H9 (cell line): Measurements from ENCODE around the gene ADAMTS15. TPM values are rescaled to one million over a fixed set of nuclear protein-coding genes. Genes with fewer than 3 reads are reported as not detected.

Experiments used
- DNase-seq: peaks from one replicate; pipeline ENCODE4 v3.0.0-alpha.2; 2017
- H2AFZ ChIP-seq: one replicate; pipeline ENCODE4 v1.6.1; 2013; ENCODE audit warnings: mild to moderate bottlenecking, low read length, control low read depth, moderate library complexity
- H2AK5ac ChIP-seq: 2 replicates; pipeline ENCODE4 v1.6.1; 2013; ENCODE audit warnings: low read length, control low read depth, mixed read lengths; ENCODE audit not compliant: insufficient read length
- H2BK120ac ChIP-seq: one replicate; pipeline ENCODE4 v1.6.1; 2013; ENCODE audit warnings: low read depth, mild to moderate bottlenecking, low read length, control low read depth, inconsistent platforms; ENCODE audit not compliant: poor library complexity, severe bottlenecking
- H2BK12ac ChIP-seq: 2 replicates; pipeline ENCODE4 v1.6.1; 2013; ENCODE audit warnings: low read length, control low read depth, mixed read lengths, low read depth; ENCODE audit not compliant: insufficient read length
- H2BK15ac ChIP-seq: 2 replicates; pipeline ENCODE4 v1.6.1; 2013; ENCODE audit warnings: low read depth, low read length, control low read depth
- H2BK20ac ChIP-seq: one replicate; pipeline ENCODE4 v1.6.1; 2013; ENCODE audit warnings: low read depth, mild to moderate bottlenecking, low read length, control low read depth, inconsistent platforms; ENCODE audit not compliant: poor library complexity, severe bottlenecking
- H2BK5ac ChIP-seq: 2 replicates; pipeline ENCODE4 v1.6.1; 2013; ENCODE audit warnings: low read length, control low read depth, mixed read lengths; ENCODE audit not compliant: insufficient read length
- H3K14ac ChIP-seq: 2 replicates; pipeline ENCODE4 v1.6.1; 2013; ENCODE audit warnings: low read length, control low read depth; ENCODE audit not compliant: insufficient read depth
- H3K18ac ChIP-seq: 2 replicates; pipeline ENCODE4 v1.6.1; 2013; ENCODE audit warnings: low read depth, mild to moderate bottlenecking, mixed read lengths, low read length, control low read depth; ENCODE audit not compliant: insufficient read length
- H3K23ac ChIP-seq: 2 replicates; pipeline ENCODE4 v1.6.1; 2013; ENCODE audit warnings: low read length, control low read depth, mixed read lengths, low read depth; ENCODE audit not compliant: insufficient read length
- H3K23me2 ChIP-seq: 2 replicates; pipeline ENCODE4 v1.6.1; 2013; ENCODE audit warnings: low read depth, mild to moderate bottlenecking, mixed read lengths, low read length, control low read depth; ENCODE audit not compliant: insufficient read length, poor library complexity, severe bottlenecking
- H3K27ac ChIP-seq: 2 replicates; pipeline ENCODE4 v1.5.1; 2013; ENCODE audit warnings: low read length, control low read depth, mixed read lengths, low read depth; ENCODE audit not compliant: insufficient read length
- H3K27me3 ChIP-seq: 2 replicates; pipeline ENCODE4 v1.6.1; 2013; ENCODE audit warnings: low read length, control low read depth, inconsistent platforms; ENCODE audit not compliant: insufficient read depth
- H3K4ac ChIP-seq: 2 replicates; pipeline ENCODE4 v1.6.1; 2013; ENCODE audit warnings: low read depth, mild to moderate bottlenecking, control low read depth, inconsistent platforms, low read length, moderate library complexity
- H3K4me1 ChIP-seq: 2 replicates; pipeline ENCODE4 v1.6.1; 2013; ENCODE audit warnings: low read length, control low read depth, inconsistent platforms; ENCODE audit not compliant: insufficient read depth
- H3K4me2 ChIP-seq: 2 replicates; pipeline ENCODE4 v1.6.1; 2013; ENCODE audit warnings: low read length, control low read depth, mixed read lengths; ENCODE audit not compliant: insufficient read length, insufficient read depth
- H3K56ac ChIP-seq: 2 replicates; pipeline ENCODE4 v1.6.1; 2013; ENCODE audit warnings: low read depth, mild to moderate bottlenecking, mixed read lengths, low read length, control low read depth; ENCODE audit not compliant: insufficient read length
- H3K79me1 ChIP-seq: 2 replicates; pipeline ENCODE4 v1.6.1; 2013; ENCODE audit warnings: low read depth, mild to moderate bottlenecking, moderate library complexity, low read length, control low read depth, inconsistent platforms; ENCODE audit not compliant: insufficient read depth, poor library complexity, severe bottlenecking
- H3K79me2 ChIP-seq: 2 replicates; pipeline ENCODE4 v1.6.1; 2013; ENCODE audit warnings: low read length, control low read depth, inconsistent platforms; ENCODE audit not compliant: insufficient read depth
- H3K9ac ChIP-seq: 2 replicates; pipeline ENCODE4 v1.6.1; 2013; ENCODE audit warnings: low read length, control low read depth, mixed read lengths; ENCODE audit not compliant: insufficient read length; ENCODE audit errors: extremely low read depth
- H3K9me3 ChIP-seq: one replicate; pipeline ENCODE4 v1.6.1; 2013; ENCODE audit warnings: low read depth, low read length, inconsistent platforms; ENCODE audit not compliant: control insufficient read depth
- H3T11ph ChIP-seq: one replicate; pipeline ENCODE4 v1.6.1; 2013; ENCODE audit warnings: mild to moderate bottlenecking, low read length, control low read depth, inconsistent platforms
- H4K20me1 ChIP-seq: one replicate; pipeline ENCODE4 v1.6.1; 2013; ENCODE audit not compliant: control insufficient read depth, insufficient read length, insufficient read depth
- H4K5ac ChIP-seq: 2 replicates; pipeline ENCODE4 v1.6.1; 2013; ENCODE audit warnings: low read depth, mild to moderate bottlenecking, mixed read lengths, low read length, control low read depth; ENCODE audit not compliant: insufficient read length
- H4K8ac ChIP-seq: replicated peaks from 2 replicates; pipeline ENCODE4 v1.6.1; 2013; ENCODE audit warnings: low read length, control low read depth, mixed read lengths, low read depth; ENCODE audit not compliant: insufficient read length
- H4K91ac ChIP-seq: 2 replicates; pipeline ENCODE4 v1.6.1; 2013; ENCODE audit warnings: low read depth, mild to moderate bottlenecking, moderate library complexity, mixed read lengths, low read length, control low read depth; ENCODE audit not compliant: insufficient read length
- H3K27ac Mint-ChIP-seq, 3 experiments: 2 replicates in 2 of 3; 3 replicates in 1 of 3; pipeline ENCODE4 v1.8.0; 2020 to 2021; ENCODE audit warnings: mixed read lengths in 3 of 3, mild to moderate bottlenecking in 1 of 3, moderate library complexity in 1 of 3
- H3K27me3 Mint-ChIP-seq: 2 replicates; pipeline ENCODE4 v1.8.0; 2021; ENCODE audit warnings: low read depth, mild to moderate bottlenecking, moderate library complexity, mixed read lengths
- H3K36me3 Mint-ChIP-seq, 3 experiments: 2 replicates in 2 of 3; 3 replicates in 1 of 3; pipeline ENCODE4 v1.8.0; 2020 to 2021; ENCODE audit warnings: low read depth in 3 of 3, mixed read lengths in 3 of 3; ENCODE audit not compliant: insufficient read depth in 1 of 3
- H3K4me1 Mint-ChIP-seq, 2 experiments: 2 replicates each; pipeline ENCODE4 v1.8.0; 2020; ENCODE audit warnings: mixed read lengths in 2 of 2
- H3K4me3 Mint-ChIP-seq, 2 experiments: 2 replicates in 1 of 2; 3 replicates in 1 of 2; pipeline ENCODE4 v1.8.0; 2020 to 2021; ENCODE audit warnings: mild to moderate bottlenecking in 2 of 2, mixed read lengths in 2 of 2, moderate library complexity in 1 of 2
- H3K9me3 Mint-ChIP-seq, 2 experiments: 2 replicates in 1 of 2; 3 replicates in 1 of 2; pipeline ENCODE4 v1.8.0; 2020; ENCODE audit warnings: mild to moderate bottlenecking in 2 of 2, mixed read lengths in 2 of 2, moderate library complexity in 1 of 2
- CTCF ChIP-seq: fragments of 200-600 bp; sonication (generic); conservative IDR thresholded peaks from 3 replicates; pipeline ENCODE4 v1.8.0; 2021; ENCODE audit warnings: antibody characterized with exemption, mild to moderate bottlenecking
- WGBS: extraction: QIAGEN DNeasy Blood & Tissue Kit; methylation state at CpG from one replicate; pipeline ENCODE4 v1.1.7; 2013; ENCODE audit warnings: missing lambda C conversion rate, low lambda C conversion rate, mixed read lengths; ENCODE audit not compliant: insufficient read length; ENCODE audit errors: extremely low coverage; 5-methylcytosine and 5-hydroxymethylcytosine counted together
- total RNA-seq: library from RNA; stranded (reverse); gene quantifications from 2 replicates; pipeline ENCODE4 v1.2.1, GENCODE V29; 2021

Gene ADAMTS15
- total RNA-seq, 1 experiment from 2014 or later, result 1.3 TPM

- Histone ChIP-seq H3K18ac (no peak overlapping the region), H3T11ph (no peak overlapping the region), H3K4ac (no peak overlapping the region), H2BK12ac (no peak overlapping the region), H3K79me2 (no peaks in the 10 kb centered on the region), H2AFZ (no peak overlapping the region), H4K91ac (no peak overlapping the region), H4K5ac (no peak overlapping the region), H4K8ac (no peak overlapping the region), H3K9me3 (no peaks in the 10 kb centered on the region), H3K23me2 (no peaks in the 10 kb centered on the region), H3K4me2 (no peak overlapping the region), H3K4me1 (peaks cover 8% of the 10 kb centered on the region; the same call in 1 of the 2 replicates), H2BK120ac (no peak overlapping the region), H4K20me1 (no peaks in the 10 kb centered on the region), H3K79me1 (no peaks in the 10 kb centered on the region), H3K56ac (no peak overlapping the region), H3K14ac (no peak overlapping the region), H3K23ac (no peak overlapping the region), H2BK5ac (no peak overlapping the region), H3K27ac (no peak overlapping the region), H2BK20ac (no peak overlapping the region), H2BK15ac (no peak overlapping the region), H3K27me3 (no peaks in the 10 kb centered on the region), H2AK5ac (no peak overlapping the region), H3K9ac (no peak overlapping the region)
- Mint-ChIP-seq H3K4me1 (peaks cover 36 to 51% of the 10 kb centered on the region in 2 experiments), H3K27ac (no peak overlapping the region), H3K9me3 (no peaks in the 10 kb centered on the region; a peak in 1 of 5 replicates), H3K27me3 (peaks cover 42% of the 10 kb centered on the region), H3K4me3 (no peak overlapping the region), H3K36me3 (peaks cover 3 to 13% (median 4%) of the 10 kb centered on the region in 3 experiments; a peak in 3 of 7 replicates)
- WGBS, result no CpG with 5 or more reads among the region's 18 CpGs
- DNase-seq, result no peak
- TF ChIP-seq CTCF, result no peak
These were observed 40.0 kb upstream of the ADAMTS15 start for GRCh38 chr11:130408401-130408890.
